Panc1 (cell line): Measurements from ENCODE around the gene SLC16A3. TPM values are rescaled to one million over a fixed set of nuclear protein-coding genes. Genes with fewer than 3 reads are reported as not detected.

Source experiments
- ATAC-seq: fragments of 200-7000 bp; cut with Tn5 transposase; 2 replicates; pipeline ENCODE4 v1.9.1; 2020; ENCODE audit warnings: mild to moderate bottlenecking, moderate library complexity
- BruUV-seq: library from RNA; stranded (reverse); fragments of 400-500 nt; replicated peaks from 2 replicates; lab custom pipeline; 2021; lab: Mats Ljungman, UMichigan
- CTCF ChIA-PET: fragments of 300-600 bp; sonication (Branson Sonifier 250); formaldehyde crosslinking; loops from one replicate; lab custom pipeline; 2022; ENCODE audit warnings: antibody characterized with exemption; lab: Charles Lee
- POLR2A ChIA-PET: fragments of 300-600 bp; sonication (Branson Sonifier 250); formaldehyde crosslinking; loops from one replicate; lab custom pipeline; 2022; ENCODE audit warnings: antibody characterized with exemption; lab: Charles Lee
- DNase-seq: peaks from one replicate; pipeline ENCODE4 v3.0.0-alpha.2; 2010; ENCODE audit warnings: low read depth, low spot score
- H3K27ac ChIP-seq: 2 replicates; pipeline ENCODE4 v1.5.1; 2011; ENCODE audit warnings: mild to moderate bottlenecking, low read length, inconsistent platforms
- H3K27me3 ChIP-seq: fragments of 200-500 bp; sonication (Bioruptor generic); 2 replicates; pipeline ENCODE4 v1.6.0; 2014; ENCODE audit warnings: low read length, inconsistent platforms; ENCODE audit not compliant: control insufficient read depth, insufficient read depth
- H3K36me3 ChIP-seq: fragments of 200-500 bp; sonication (Bioruptor generic); 2 replicates; pipeline ENCODE4 v1.5.1; 2014; ENCODE audit warnings: inconsistent platforms, mild to moderate bottlenecking, low read length, moderate library complexity; ENCODE audit not compliant: control insufficient read depth, insufficient read depth
- H3K4me1 ChIP-seq: 2 replicates; pipeline ENCODE4 v1.5.1; 2011; ENCODE audit warnings: inconsistent platforms, mild to moderate bottlenecking, low read length, moderate library complexity; ENCODE audit not compliant: control insufficient read depth, insufficient read depth
- H3K4me3 ChIP-seq, 2 experiments: 2 replicates each; pipeline ENCODE4 v1.5.1; 2011 to 2012; ENCODE audit warnings: low read depth in 2 of 2, low read length in 2 of 2, mild to moderate bottlenecking in 2 of 2, inconsistent platforms in 1 of 2, moderate library complexity in 1 of 2
- H3K9me3 ChIP-seq: fragments of 200-500 bp; sonication (Bioruptor generic); 2 replicates; pipeline ENCODE4 v1.5.1; 2014; ENCODE audit warnings: low read depth, mild to moderate bottlenecking, inconsistent platforms, low read length, moderate library complexity; ENCODE audit not compliant: control insufficient read depth, insufficient read depth
- CTCF ChIP-seq: fragments of 450-650 bp; IDR thresholded peaks from 2 replicates; pipeline ENCODE4 v1.5.1; 2017; ENCODE audit warnings: mild to moderate bottlenecking
- POLR2AphosphoS5 ChIP-seq: IDR thresholded peaks from 2 replicates; pipeline ENCODE4 v1.6.1; 2012; ENCODE audit warnings: mild to moderate bottlenecking, low read depth, low read length, moderate library complexity
- REST ChIP-seq, 2 experiments: IDR thresholded peaks; 2 replicates each; pipeline ENCODE4 v1.6.1; 2011 to 2012; ENCODE audit warnings: low read depth in 2 of 2, control low read depth in 1 of 2, low read length in 1 of 2, mild to moderate bottlenecking in 1 of 2, moderate library complexity in 1 of 2; ENCODE audit not compliant: insufficient read depth in 1 of 2
- SIN3A ChIP-seq: IDR thresholded peaks from 2 replicates; pipeline ENCODE4 v1.6.1; 2012; ENCODE audit warnings: low read depth, mild to moderate bottlenecking, low read length, moderate library complexity, borderline replicate concordance; ENCODE audit not compliant: insufficient read depth
- TCF7L2 ChIP-seq: IDR thresholded peaks from 2 replicates; pipeline ENCODE4 v1.6.1; 2011; ENCODE audit warnings: mild to moderate bottlenecking, low read depth, low read length, inconsistent platforms
- in situ Hi-C: cut with HindIII; loops from 2 replicates; pipeline ENCODE4 v1.10.0; 2016; ENCODE audit warnings: low sequenced_read_pairs, low pct_unique_long_range_greater_than_20kb
- intact Hi-C: fragments of 100-400 bp; cut with micrococcal nuclease; formaldehyde crosslinking; loops from one replicate; pipeline ENCODE4 v1.10.0; 2022; ENCODE audit not compliant: unreplicated experiment
- total RNA-seq: library from RNA; stranded (reverse); gene quantifications from one replicate; pipeline ENCODE4 v1.2.1, GENCODE V29; 2021; ENCODE audit not compliant: unreplicated experiment

SLC16A3 gene
- total RNA-seq, 1 experiment from 2014 or later = 581 TPM

GRCh38 chr17:82222816-82223215 is 6.0 kb upstream of the SLC16A3 start:
- in situ Hi-C loops = no loop called here
- CTCF ChIA-PET = no interaction called here

GRCh38 chr17:82223517-82223916 is 5.3 kb upstream of the SLC16A3 start:
- intact Hi-C loops = no loop called here
- CTCF ChIA-PET = no interaction called here

More at GRCh38 chr17:82222816-82223215, 6.0 kb upstream of the SLC16A3 start:
- TF ChIP-seq TCF7L2 = no peak
- no peaks in the 10 kb centered on the region for H3K27me3 ChIP-seq
- DNase-seq (no peak), ATAC-seq (no peak)
- no peaks in the 10 kb centered on the region for H3K9me3 ChIP-seq
- no TSS peak for BruUV-seq
- intact Hi-C loops = no loop called here
- POLR2A ChIA-PET = no interaction called here
- H3K4me3 ChIP-seq = no peak overlapping the region
- no peak overlapping the region for H3K27ac ChIP-seq
- H3K4me1 ChIP-seq = peaks cover 5% of the 10 kb centered on the region
- H3K36me3 ChIP-seq = no peaks in the 10 kb centered on the region

More at GRCh38 chr17:82223517-82223916, 5.3 kb upstream of the SLC16A3 start:
- DNase-seq (no peak), ATAC-seq (no peak)
- Histone ChIP-seq H3K27ac (no peak overlapping the region), H3K27me3 (no peaks in the 10 kb centered on the region), H3K4me3 (no peak overlapping the region), H3K4me1 (peaks cover 8% of the 10 kb centered on the region), H3K9me3 (no peaks in the 10 kb centered on the region), H3K36me3 (peaks cover 2% of the 10 kb centered on the region; the same call in 1 of the 2 replicates)
- BruUV-seq = no TSS peak
- TF ChIP-seq TCF7L2 (no peak), SIN3A (no peak), REST (IDR thresholded peaks at IDR 0.05; ENCODE audit: insufficient read depth in 1 of 2, low read depth in 2 of 2, low read length in 1 of 2) (no peak), CTCF (no peak), POLR2AphosphoS5 (no peak)
- in situ Hi-C loops = no loop called here
- POLR2A ChIA-PET = no interaction called here
